ENCODE results near the gene MOG.

DNA sequence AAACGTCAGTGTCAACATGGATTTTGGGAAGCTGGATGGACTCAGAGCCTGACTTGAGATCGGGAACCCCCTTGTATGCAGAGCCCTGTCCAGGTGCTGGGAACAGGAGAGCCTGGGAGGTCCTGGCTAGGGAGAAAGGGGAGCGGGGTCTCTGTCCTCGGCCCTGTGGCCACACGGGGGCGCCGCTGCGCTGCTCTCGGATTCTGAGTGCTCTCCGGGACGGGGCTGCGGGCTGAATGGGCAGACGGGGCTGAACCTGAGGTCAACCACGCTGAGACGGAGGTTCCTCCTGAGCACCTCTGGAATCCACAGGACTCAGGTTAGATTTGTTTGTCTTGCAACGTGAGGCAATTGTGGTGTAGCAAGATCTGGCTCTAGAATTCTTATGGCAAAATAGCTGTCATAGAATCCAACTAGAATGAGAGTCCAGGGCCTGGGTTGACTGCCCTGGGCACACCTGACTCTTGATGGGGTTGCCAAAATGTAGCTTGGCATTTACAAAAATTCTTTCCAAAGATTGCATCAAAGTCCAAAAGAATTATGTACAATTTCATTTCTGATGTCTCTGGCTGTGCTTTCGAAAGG, 45.7 kb downstream of the MOG start:
- TF ChIP-seq, protein P1, sequence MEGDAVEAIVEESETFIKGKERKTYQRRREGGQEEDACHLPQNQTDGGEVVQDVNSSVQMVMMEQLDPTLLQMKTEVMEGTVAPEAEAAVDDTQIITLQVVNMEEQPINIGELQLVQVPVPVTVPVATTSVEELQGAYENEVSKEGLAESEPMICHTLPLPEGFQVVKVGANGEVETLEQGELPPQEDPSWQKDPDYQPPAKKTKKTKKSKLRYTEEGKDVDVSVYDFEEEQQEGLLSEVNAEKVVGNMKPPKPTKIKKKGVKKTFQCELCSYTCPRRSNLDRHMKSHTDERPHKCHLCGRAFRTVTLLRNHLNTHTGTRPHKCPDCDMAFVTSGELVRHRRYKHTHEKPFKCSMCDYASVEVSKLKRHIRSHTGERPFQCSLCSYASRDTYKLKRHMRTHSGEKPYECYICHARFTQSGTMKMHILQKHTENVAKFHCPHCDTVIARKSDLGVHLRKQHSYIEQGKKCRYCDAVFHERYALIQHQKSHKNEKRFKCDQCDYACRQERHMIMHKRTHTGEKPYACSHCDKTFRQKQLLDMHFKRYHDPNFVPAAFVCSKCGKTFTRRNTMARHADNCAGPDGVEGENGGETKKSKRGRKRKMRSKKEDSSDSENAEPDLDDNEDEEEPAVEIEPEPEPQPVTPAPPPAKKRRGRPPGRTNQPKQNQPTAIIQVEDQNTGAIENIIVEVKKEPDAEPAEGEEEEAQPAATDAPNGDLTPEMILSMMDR (conservative IDR thresholded peaks at IDR 0.05) = peak; percentile 81
- TF ChIP-seq ZFX (IDR thresholded peaks at IDR 0.05) = no peak

Measured in C4-2B (cell line).